Measurements from ENCODE around the gene SFTPD.

SFTPD gene

GRCh38 chr10:79943871-79944270 is 5.0 kb downstream of the SFTPD start:
- Histone ChIP-seq H3K4me1 (ENCODE audit: control insufficient read depth in 1 of 2, insufficient read depth in 2 of 2, low read length in 2 of 2) (no peaks in the 10 kb centered on the region), H3K4me3 (ENCODE audit: low read depth in 1 of 2, low read length in 2 of 2) (no peak overlapping the region), H3K27me3 (ENCODE audit: low read depth, low read length) (no peaks in the 10 kb centered on the region), H3K36me3 (ENCODE audit: control insufficient read depth in 1 of 2, insufficient read depth in 2 of 2, low read length in 2 of 2) (no peaks in the 10 kb centered on the region), H3K27ac (ENCODE audit: low read length) (no peak overlapping the region), H3K9me3 (ENCODE audit: control insufficient read depth in 1 of 2, low read length in 2 of 2) (no peaks in the 10 kb centered on the region)

DNA sequence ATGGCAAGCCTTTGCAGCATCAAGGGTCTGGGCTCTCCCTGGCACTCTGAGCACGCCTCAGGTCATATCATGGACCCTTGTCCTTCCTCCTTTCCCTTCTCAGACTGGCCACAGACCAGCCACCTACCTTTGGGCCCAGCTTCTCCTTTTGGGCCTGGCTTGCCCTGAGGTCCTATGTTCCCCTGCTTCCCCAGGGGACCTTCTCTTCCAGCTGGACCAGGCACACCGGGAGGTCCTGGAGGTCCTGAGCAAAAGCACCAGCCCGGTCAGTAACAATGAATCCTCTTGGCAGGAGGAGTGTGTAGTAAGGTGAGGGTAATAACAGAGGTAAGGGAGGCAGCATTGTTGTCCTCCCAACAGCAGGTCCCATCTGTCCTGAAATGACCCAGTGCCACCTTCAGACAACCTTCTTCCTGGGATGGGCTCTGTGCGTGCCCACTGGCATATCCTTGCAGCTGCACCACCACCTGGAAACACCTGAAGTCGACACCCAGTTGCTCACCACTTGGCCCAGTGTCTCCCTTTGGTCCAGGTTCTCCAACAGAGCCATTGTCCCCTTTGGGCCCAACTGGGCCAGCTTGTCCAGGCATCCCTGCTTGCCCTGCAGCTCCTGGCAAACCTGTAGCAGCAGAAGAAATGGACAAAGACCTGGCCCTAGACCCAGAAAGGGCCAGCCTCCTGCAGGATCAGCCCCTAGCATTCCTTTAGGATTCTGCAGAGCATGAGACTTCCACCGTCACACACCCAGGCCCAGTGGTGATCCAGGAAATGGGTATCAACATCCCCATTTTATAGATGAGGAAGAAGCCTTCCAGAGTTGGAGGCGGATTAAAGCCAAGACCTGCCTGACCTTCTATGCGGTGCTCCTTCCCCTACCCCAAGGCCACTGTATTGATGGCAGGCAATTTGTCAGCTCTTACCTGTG is 6.4 kb downstream of the SFTPD start:
- Histone ChIP-seq H3K27ac (ENCODE audit: low read length) (no peak overlapping the region), H3K9me3 (ENCODE audit: control insufficient read depth in 1 of 2, low read length in 2 of 2) (no peaks in the 10 kb centered on the region), H3K27me3 (ENCODE audit: low read depth, low read length) (no peaks in the 10 kb centered on the region), H3K36me3 (ENCODE audit: control insufficient read depth in 1 of 2, insufficient read depth in 2 of 2, low read length in 2 of 2) (no peaks in the 10 kb centered on the region), H3K4me1 (ENCODE audit: control insufficient read depth in 1 of 2, insufficient read depth in 2 of 2, low read length in 2 of 2) (no peaks in the 10 kb centered on the region), H3K4me3 (ENCODE audit: low read depth in 1 of 2, low read length in 2 of 2) (no peak overlapping the region)

- no peak overlapping the region for H3K27ac ChIP-seq (ENCODE audit: low read length)
- H3K27me3 ChIP-seq (ENCODE audit: low read depth, low read length) = no peaks in the 10 kb centered on the region
- no peak overlapping the region for H3K4me3 ChIP-seq (ENCODE audit: low read depth in 1 of 2, low read length in 2 of 2)
- no peaks in the 10 kb centered on the region for H3K9me3 ChIP-seq (ENCODE audit: control insufficient read depth in 1 of 2, low read length in 2 of 2)
- no peaks in the 10 kb centered on the region for H3K4me1 ChIP-seq (ENCODE audit: control insufficient read depth in 1 of 2, insufficient read depth in 2 of 2, low read length in 2 of 2)
- H3K36me3 ChIP-seq (ENCODE audit: control insufficient read depth in 1 of 2, insufficient read depth in 2 of 2, low read length in 2 of 2) = no peaks in the 10 kb centered on the region
Measured at GRCh38 chr10:79941585-79942210, 7.2 kb downstream of the SFTPD start.

- Histone ChIP-seq H3K36me3 (ENCODE audit: control insufficient read depth in 1 of 2, insufficient read depth in 2 of 2, low read length in 2 of 2) (no peaks in the 10 kb centered on the region), H3K27ac (ENCODE audit: low read length) (no peak overlapping the region), H3K27me3 (ENCODE audit: low read depth, low read length) (no peaks in the 10 kb centered on the region), H3K4me1 (ENCODE audit: control insufficient read depth in 1 of 2, insufficient read depth in 2 of 2, low read length in 2 of 2) (no peaks in the 10 kb centered on the region), H3K9me3 (ENCODE audit: control insufficient read depth in 1 of 2, low read length in 2 of 2) (no peaks in the 10 kb centered on the region), H3K4me3 (ENCODE audit: low read depth in 1 of 2, low read length in 2 of 2) (no peak overlapping the region)
Measured at GRCh38 chr10:79941146-79941545, 7.8 kb downstream of the SFTPD start.

GRCh38 chr10:79940431-79940830 is 8.5 kb downstream of the SFTPD start:
- no peaks in the 10 kb centered on the region for H3K9me3 ChIP-seq (ENCODE audit: control insufficient read depth in 1 of 2, low read length in 2 of 2)
- H3K4me3 ChIP-seq (ENCODE audit: low read depth in 1 of 2, low read length in 2 of 2) = no peak overlapping the region
- H3K4me1 ChIP-seq (ENCODE audit: control insufficient read depth in 1 of 2, insufficient read depth in 2 of 2, low read length in 2 of 2) = no peaks in the 10 kb centered on the region
- no peaks in the 10 kb centered on the region for H3K27me3 ChIP-seq (ENCODE audit: low read depth, low read length)
- H3K36me3 ChIP-seq (ENCODE audit: control insufficient read depth in 1 of 2, insufficient read depth in 2 of 2, low read length in 2 of 2) = no peaks in the 10 kb centered on the region
- H3K27ac ChIP-seq (ENCODE audit: low read length) = no peak overlapping the region

DNA sequence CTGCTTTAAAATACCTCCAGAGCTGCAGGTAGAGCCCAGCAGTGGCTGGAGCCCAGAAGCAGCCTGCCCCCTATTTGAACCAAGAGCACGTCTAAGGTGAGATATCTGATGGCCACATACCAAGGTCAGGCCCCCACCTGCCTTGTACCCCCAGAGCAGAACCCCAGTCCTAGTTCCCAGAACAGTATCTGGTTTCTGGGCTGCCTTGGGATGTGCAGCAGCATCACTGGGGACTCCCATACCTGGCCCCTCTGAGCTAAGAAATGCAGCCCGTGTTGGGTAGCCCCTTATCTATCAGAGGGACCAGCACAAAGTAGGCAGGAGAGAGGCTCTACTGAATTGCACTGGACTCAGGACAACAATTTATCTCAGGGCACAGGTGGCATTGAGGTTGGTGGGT is 8.9 kb downstream of the SFTPD start:
- H3K36me3 ChIP-seq (ENCODE audit: control insufficient read depth in 1 of 2, insufficient read depth in 2 of 2, low read length in 2 of 2) = no peaks in the 10 kb centered on the region
- no peaks in the 10 kb centered on the region for H3K27me3 ChIP-seq (ENCODE audit: low read depth, low read length)
- no peaks in the 10 kb centered on the region for H3K9me3 ChIP-seq (ENCODE audit: control insufficient read depth in 1 of 2, low read length in 2 of 2)
- H3K27ac ChIP-seq (ENCODE audit: low read length) = no peak overlapping the region
- H3K4me1 ChIP-seq (ENCODE audit: control insufficient read depth in 1 of 2, insufficient read depth in 2 of 2, low read length in 2 of 2) = no peaks in the 10 kb centered on the region
- no peak overlapping the region for H3K4me3 ChIP-seq (ENCODE audit: low read depth in 1 of 2, low read length in 2 of 2)

DNA sequence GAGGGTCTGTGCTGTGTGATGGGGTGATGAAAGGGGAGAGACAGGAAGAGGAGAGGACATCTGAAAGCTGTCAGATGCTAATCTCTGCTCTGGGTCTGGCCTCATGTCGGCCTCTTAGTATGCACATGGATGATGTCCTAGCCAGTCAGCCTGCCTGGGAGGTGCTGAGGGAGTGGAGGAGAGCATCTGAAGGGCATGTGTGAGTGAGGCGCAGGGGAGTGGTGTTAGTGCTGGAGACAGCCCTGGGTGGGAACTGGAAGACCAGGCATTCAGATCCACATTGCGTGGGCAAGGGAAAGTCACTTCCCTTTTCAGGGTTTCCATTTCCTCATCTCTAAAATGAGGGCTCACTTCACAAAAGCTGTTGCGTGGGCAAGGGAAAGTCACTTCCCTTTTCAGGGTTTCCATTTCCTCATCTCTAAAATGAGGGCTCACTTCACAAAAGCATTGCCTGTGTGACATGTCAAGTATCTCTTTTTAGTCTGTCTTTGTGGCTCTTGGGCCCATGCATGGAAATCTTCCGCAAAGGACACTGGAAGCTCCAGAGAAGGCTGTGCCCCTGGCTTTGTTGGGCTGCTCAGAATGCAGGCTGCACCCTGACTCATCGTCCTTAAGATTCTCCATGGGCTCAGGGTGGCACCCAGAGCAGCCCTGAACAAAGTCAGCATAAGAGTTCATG is 10.0 kb downstream of the SFTPD start:
- no peaks in the 10 kb centered on the region for H3K4me1 ChIP-seq (ENCODE audit: control insufficient read depth in 1 of 2, insufficient read depth in 2 of 2, low read length in 2 of 2)
- H3K4me3 ChIP-seq (ENCODE audit: low read depth in 1 of 2, low read length in 2 of 2) = no peak overlapping the region
- no peak overlapping the region for H3K27ac ChIP-seq (ENCODE audit: low read length)

GRCh38 chr10:79937701-79938151 is 11.2 kb downstream of the SFTPD start:
- H3K27me3 ChIP-seq (ENCODE audit: low read depth, low read length) = no peaks in the 10 kb centered on the region
- no peaks in the 10 kb centered on the region for H3K4me1 ChIP-seq (ENCODE audit: control insufficient read depth in 1 of 2, insufficient read depth in 2 of 2, low read length in 2 of 2)
- H3K4me3 ChIP-seq (ENCODE audit: low read depth in 1 of 2, low read length in 2 of 2) = no peak overlapping the region
- no peaks in the 10 kb centered on the region for H3K9me3 ChIP-seq (ENCODE audit: control insufficient read depth in 1 of 2, low read length in 2 of 2)
- H3K27ac ChIP-seq (ENCODE audit: low read length) = no peak overlapping the region
- no peaks in the 10 kb centered on the region for H3K36me3 ChIP-seq (ENCODE audit: control insufficient read depth in 1 of 2, insufficient read depth in 2 of 2, low read length in 2 of 2)

More for the DNA sequence above, 10.0 kb downstream of the SFTPD start:
- H3K36me3 ChIP-seq (ENCODE audit: control insufficient read depth in 1 of 2, insufficient read depth in 2 of 2, low read length in 2 of 2) = no peaks in the 10 kb centered on the region
- no peaks in the 10 kb centered on the region for H3K9me3 ChIP-seq (ENCODE audit: control insufficient read depth in 1 of 2, low read length in 2 of 2)
- H3K27me3 ChIP-seq (ENCODE audit: low read depth, low read length) = no peaks in the 10 kb centered on the region

GRCh38 chr10:79936625-79937615 is 12.0 kb downstream of the SFTPD start:
- Histone ChIP-seq H3K36me3 (ENCODE audit: control insufficient read depth in 1 of 2, insufficient read depth in 2 of 2, low read length in 2 of 2) (no peaks in the 10 kb centered on the region), H3K4me3 (ENCODE audit: low read depth in 1 of 2, low read length in 2 of 2) (no peak overlapping the region), H3K4me1 (ENCODE audit: control insufficient read depth in 1 of 2, insufficient read depth in 2 of 2, low read length in 2 of 2) (no peaks in the 10 kb centered on the region), H3K27me3 (ENCODE audit: low read depth, low read length) (no peaks in the 10 kb centered on the region), H3K9me3 (ENCODE audit: control insufficient read depth in 1 of 2, low read length in 2 of 2) (no peaks in the 10 kb centered on the region), H3K27ac (ENCODE audit: low read length) (no peak overlapping the region)

DNA sequence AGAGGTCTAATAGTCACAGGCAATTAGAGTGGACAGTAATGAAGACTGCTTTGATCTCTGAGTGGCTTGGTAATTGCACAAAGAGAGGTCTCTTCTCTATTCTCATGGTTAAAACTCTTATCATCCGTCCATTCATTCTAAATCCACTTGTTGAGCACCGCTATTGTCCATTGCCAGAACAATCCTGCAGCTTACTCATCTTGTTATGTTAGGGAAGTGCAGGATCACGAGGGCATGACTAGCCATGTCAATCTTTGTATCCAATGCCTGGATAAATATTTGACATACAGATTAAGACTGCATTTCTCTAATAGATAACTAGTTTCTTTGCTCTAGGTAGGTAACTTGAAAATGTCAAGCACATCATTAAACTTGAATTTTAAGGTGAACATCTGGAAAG is 14.9 kb downstream of the SFTPD start:
- no peaks in the 10 kb centered on the region for H3K36me3 ChIP-seq (ENCODE audit: control insufficient read depth in 1 of 2, insufficient read depth in 2 of 2, low read length in 2 of 2)
- no peak overlapping the region for H3K4me3 ChIP-seq (ENCODE audit: low read depth in 1 of 2, low read length in 2 of 2)
- no peaks in the 10 kb centered on the region for H3K27me3 ChIP-seq (ENCODE audit: low read depth, low read length)
- H3K4me1 ChIP-seq (ENCODE audit: control insufficient read depth in 1 of 2, insufficient read depth in 2 of 2, low read length in 2 of 2) = peaks cover 0 to 4% of the 10 kb centered on the region in 2 donors
- no peaks in the 10 kb centered on the region for H3K9me3 ChIP-seq (ENCODE audit: control insufficient read depth in 1 of 2, low read length in 2 of 2)
- H3K27ac ChIP-seq (ENCODE audit: low read length) = no peak overlapping the region
